ENCODE results near the gene FZD8.

DNA sequence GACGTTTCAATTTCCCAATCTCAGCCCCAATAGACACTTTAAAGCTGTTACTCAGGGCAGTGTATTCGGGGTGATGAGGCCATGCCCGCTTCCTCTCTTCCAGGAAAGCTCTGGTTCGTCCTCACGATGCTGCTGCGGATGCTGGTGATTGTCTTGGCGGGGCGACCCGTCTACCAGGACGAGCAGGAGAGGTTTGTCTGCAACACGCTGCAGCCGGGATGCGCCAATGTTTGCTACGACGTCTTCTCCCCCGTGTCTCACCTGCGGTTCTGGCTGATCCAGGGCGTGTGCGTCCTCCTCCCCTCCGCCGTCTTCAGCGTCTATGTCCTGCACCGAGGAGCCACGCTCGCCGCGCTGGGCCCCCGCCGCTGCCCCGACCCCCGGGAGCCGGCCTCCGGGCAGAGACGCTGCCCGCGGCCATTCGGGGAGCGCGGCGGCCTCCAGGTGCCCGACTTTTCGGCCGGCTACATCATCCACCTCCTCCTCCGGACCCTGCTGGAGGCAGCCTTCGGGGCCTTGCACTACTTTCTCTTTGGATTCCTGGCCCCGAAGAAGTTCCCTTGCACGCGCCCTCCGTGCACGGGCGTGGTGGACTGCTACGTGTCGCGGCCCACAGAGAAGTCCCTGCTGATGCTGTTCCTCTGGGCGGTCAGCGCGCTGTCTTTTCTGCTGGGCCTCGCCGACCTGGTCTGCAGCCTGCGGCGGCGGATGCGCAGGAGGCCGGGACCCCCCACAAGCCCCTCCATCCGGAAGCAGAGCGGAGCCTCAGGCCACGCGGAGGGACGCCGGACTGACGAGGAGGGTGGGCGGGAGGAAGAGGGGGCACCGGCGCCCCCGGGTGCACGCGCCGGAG lies 34.4 kb downstream of the FZD8 start:
- TF ChIP-seq, protein P1, sequence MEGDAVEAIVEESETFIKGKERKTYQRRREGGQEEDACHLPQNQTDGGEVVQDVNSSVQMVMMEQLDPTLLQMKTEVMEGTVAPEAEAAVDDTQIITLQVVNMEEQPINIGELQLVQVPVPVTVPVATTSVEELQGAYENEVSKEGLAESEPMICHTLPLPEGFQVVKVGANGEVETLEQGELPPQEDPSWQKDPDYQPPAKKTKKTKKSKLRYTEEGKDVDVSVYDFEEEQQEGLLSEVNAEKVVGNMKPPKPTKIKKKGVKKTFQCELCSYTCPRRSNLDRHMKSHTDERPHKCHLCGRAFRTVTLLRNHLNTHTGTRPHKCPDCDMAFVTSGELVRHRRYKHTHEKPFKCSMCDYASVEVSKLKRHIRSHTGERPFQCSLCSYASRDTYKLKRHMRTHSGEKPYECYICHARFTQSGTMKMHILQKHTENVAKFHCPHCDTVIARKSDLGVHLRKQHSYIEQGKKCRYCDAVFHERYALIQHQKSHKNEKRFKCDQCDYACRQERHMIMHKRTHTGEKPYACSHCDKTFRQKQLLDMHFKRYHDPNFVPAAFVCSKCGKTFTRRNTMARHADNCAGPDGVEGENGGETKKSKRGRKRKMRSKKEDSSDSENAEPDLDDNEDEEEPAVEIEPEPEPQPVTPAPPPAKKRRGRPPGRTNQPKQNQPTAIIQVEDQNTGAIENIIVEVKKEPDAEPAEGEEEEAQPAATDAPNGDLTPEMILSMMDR (IDR thresholded peaks at IDR 0.05), result no peak
- no peak for TF ChIP-seq POLR2A (IDR thresholded peaks at IDR 0.05)

All from thyroid gland (tissue), 4 donors.